HG03196 (cell line): ENCODE results near the gene MAPRE3.

Experiments
- ATAC-seq: cut with Tn5 transposase; IDR thresholded peaks from one replicate; pipeline ENCODE4 v1.9.1; 2021; ENCODE audit not compliant: unreplicated experiment

MAPRE3 gene

GRCh38 chr2:26948800-26949199 is 21.6 kb upstream of the MAPRE3 start:
- no peak for ATAC-seq

- ATAC-seq: no peak
Observed at GRCh38 chr2:26950246-26950645, 20.2 kb upstream of the MAPRE3 start.

GRCh38 chr2:26951236-26951635 is 19.2 kb upstream of the MAPRE3 start:
- ATAC-seq: no peak

- no peak for ATAC-seq
Observed at GRCh38 chr2:26952374-26952773, 18.1 kb upstream of the MAPRE3 start.

GRCh38 chr2:26954135-26954534 is 16.3 kb upstream of the MAPRE3 start:
- ATAC-seq: no peak

- ATAC-seq: no peak
Observed at GRCh38 chr2:26957041-26957440, 13.4 kb upstream of the MAPRE3 start.

- ATAC-seq: no peak
Observed at GRCh38 chr2:26957534-26957933, 12.9 kb upstream of the MAPRE3 start.

- ATAC-seq: no peak
Observed at GRCh38 chr2:26959331-26959730, 11.1 kb upstream of the MAPRE3 start.

GRCh38 chr2:26964446-26965130 is 5.8 kb upstream of the MAPRE3 start:
- no peak for ATAC-seq

- ATAC-seq: no peak
Observed at GRCh38 chr2:26968001-26968400, 2.4 kb upstream of the MAPRE3 start.

- no peak for ATAC-seq
Observed at GRCh38 chr2:26969077-26969844, 1.2 kb upstream of the MAPRE3 start.

GRCh38 chr2:26970928-26971627 is 641 bp downstream of the MAPRE3 start:
- ATAC-seq: no peak

GRCh38 chr2:26971911-26972786 is 1.7 kb downstream of the MAPRE3 start:
- ATAC-seq: no peak

- no peak for ATAC-seq
Observed at GRCh38 chr2:26974352-26974751, 3.9 kb downstream of the MAPRE3 start.

GRCh38 chr2:26975102-26975501 is 4.7 kb downstream of the MAPRE3 start:
- ATAC-seq: no peak

GRCh38 chr2:26975656-26976055 is 5.2 kb downstream of the MAPRE3 start:
- ATAC-seq: no peak

- ATAC-seq: no peak
Observed at GRCh38 chr2:26976237-26976636, 5.8 kb downstream of the MAPRE3 start.

- no peak for ATAC-seq
Observed at GRCh38 chr2:26977012-26977411, 6.6 kb downstream of the MAPRE3 start.

GRCh38 chr2:26978061-26978596 is 7.7 kb downstream of the MAPRE3 start:
- ATAC-seq: no peak

GRCh38 chr2:26979741-26980140 is 9.3 kb downstream of the MAPRE3 start:
- ATAC-seq: no peak

GRCh38 chr2:26980971-26981370 is 10.5 kb downstream of the MAPRE3 start:
- no peak for ATAC-seq
